HG03342 (cell line): Measurements from ENCODE around the gene THAP9.

Experiments used
- ATAC-seq: cut with Tn5 transposase; IDR thresholded peaks from one replicate; pipeline ENCODE4 v1.9.1; 2021; ENCODE audit warnings: mild to moderate bottlenecking, moderate library complexity; ENCODE audit not compliant: unreplicated experiment

The THAP9 gene

GRCh38 chr4:82948647-82949204 is 48.2 kb downstream of the THAP9 start:
- no peak for ATAC-seq

GRCh38 chr4:82951196-82951595 is 50.7 kb downstream of the THAP9 start:
- ATAC-seq: no peak

- ATAC-seq: no peak
These were observed 53.7 kb downstream of the THAP9 start for GRCh38 chr4:82954212-82954611.

- ATAC-seq: peak; percentile 52
These were observed 56.5 kb downstream of the THAP9 start for GRCh38 chr4:82957045-82957444.

GRCh38 chr4:82965763-82966162 is 65.2 kb downstream of the THAP9 start:
- no peak for ATAC-seq

- no peak for ATAC-seq
These were observed 68.4 kb downstream of the THAP9 start for GRCh38 chr4:82968972-82969371.

GRCh38 chr4:82969414-82969813 is 68.9 kb downstream of the THAP9 start:
- ATAC-seq: no peak
